ENCODE data around the gene MKRN3.

DNA sequence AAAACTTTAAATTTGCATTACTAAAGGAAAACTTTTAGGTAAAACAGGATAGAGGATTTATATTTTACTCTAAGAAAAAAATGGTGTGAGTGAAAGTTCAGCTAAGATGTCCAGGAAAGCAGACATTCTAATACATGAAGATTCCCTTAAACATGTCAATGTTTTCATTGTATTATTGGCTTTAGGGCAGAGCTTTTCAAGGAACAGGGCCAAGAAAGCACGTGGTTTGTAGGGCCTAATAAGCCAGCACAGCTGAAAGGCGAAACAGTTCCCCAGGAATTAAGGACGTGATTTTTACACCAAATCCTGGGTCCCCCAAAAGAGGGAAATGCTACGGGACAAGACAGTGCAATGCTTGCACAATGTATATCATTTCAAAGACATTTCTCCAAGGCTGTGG, 48.6 kb upstream of the MKRN3 start:
- TF ChIP-seq CTCF (IDR thresholded peaks at IDR 0.05; ENCODE audit: low read depth, low read length) (no peak), POLR2A (IDR thresholded peaks at IDR 0.05; ENCODE audit: extremely low read depth, insufficient read length) (no peak)

Measured in NB4 (cell line).